ENCODE measurements around the gene TMEM266.
A peak's percentile ranks its signal among the peaks of the same experiment; 100 is the strongest.

Gene TMEM266

GRCh38 chr15:76098685-76099084, 38.9 kb downstream of the TMEM266 start:
- H3K9me3 ChIP-seq, result peaks cover 8% of the 10 kb centered on the region; the same call in 1 of the 2 replicates
- H3K4me2 ChIP-seq, result no peak overlapping the region
- no peak overlapping the region for H3K27ac ChIP-seq

GRCh38 chr15:76099388-76099787, 39.6 kb downstream of the TMEM266 start:
- Histone ChIP-seq H3K27me3 (no peaks in the 10 kb centered on the region), H3K27ac (no peak overlapping the region), H3K9me3 (peaks cover 8% of the 10 kb centered on the region; the same call in 1 of the 2 replicates), H3K9ac (no peak overlapping the region), H3K4me3 (no peak overlapping the region), H4K20me1 (no peaks in the 10 kb centered on the region), H3K4me2 (no peak overlapping the region), H3K4me1 (no peaks in the 10 kb centered on the region), H3K36me3 (no peaks in the 10 kb centered on the region)
- TF ChIP-seq Cebpa-rat (IDR thresholded peaks at IDR 0.05), result no peak

More at GRCh38 chr15:76098685-76099084, 38.9 kb downstream of the TMEM266 start:
- TF ChIP-seq Cebpa-rat (IDR thresholded peaks at IDR 0.05), result no peak
- Histone ChIP-seq H3K4me1 (no peaks in the 10 kb centered on the region), H4K20me1 (no peaks in the 10 kb centered on the region), H3K4me3 (no peak overlapping the region), H3K9ac (no peak overlapping the region), H3K27me3 (no peaks in the 10 kb centered on the region), H3K36me3 (no peaks in the 10 kb centered on the region)

GRCh38 chr15:76100361-76100760, 40.6 kb downstream of the TMEM266 start:
- Histone ChIP-seq H3K4me1 (no peaks in the 10 kb centered on the region), H3K4me3 (no peak overlapping the region), H3K4me2 (no peak overlapping the region), H3K9ac (no peak overlapping the region), H3K27ac (no peak overlapping the region), H4K20me1 (no peaks in the 10 kb centered on the region), H3K36me3 (no peaks in the 10 kb centered on the region), H3K9me3 (0 out of 2 replicates have a peak, but pooled peaks cover 8% of the 10 kb centered on the region), H3K27me3 (no peaks in the 10 kb centered on the region)
- TF ChIP-seq Cebpa-rat (IDR thresholded peaks at IDR 0.05), result no peak

GRCh38 chr15:76101655-76102054, 41.9 kb downstream of the TMEM266 start:
- no peak overlapping the region for H3K9ac ChIP-seq
- H3K4me1 ChIP-seq, result no peaks in the 10 kb centered on the region
- H3K36me3 ChIP-seq, result no peaks in the 10 kb centered on the region
- no peaks in the 10 kb centered on the region for H3K27me3 ChIP-seq
- no peak overlapping the region for H3K27ac ChIP-seq
- no peak overlapping the region for H3K4me3 ChIP-seq
- 0 out of 2 replicates have a peak, but pooled peaks cover 8% of the 10 kb centered on the region for H3K9me3 ChIP-seq
- H3K4me2 ChIP-seq, result no peak overlapping the region
- H4K20me1 ChIP-seq, result no peaks in the 10 kb centered on the region
- no peak for TF ChIP-seq Cebpa-rat (IDR thresholded peaks at IDR 0.05)

- Histone ChIP-seq H3K4me3 (no peak overlapping the region), H3K4me2 (no peak overlapping the region), H3K9ac (no peak overlapping the region), H3K4me1 (no peaks in the 10 kb centered on the region), H3K9me3 (no peaks in the 10 kb centered on the region), H4K20me1 (no peaks in the 10 kb centered on the region), H3K27ac (no peak overlapping the region), H3K27me3 (no peaks in the 10 kb centered on the region), H3K36me3 (no peaks in the 10 kb centered on the region)
- TF ChIP-seq Cebpa-rat (IDR thresholded peaks at IDR 0.05), result no peak
These were observed 45.6 kb downstream of the TMEM266 start for GRCh38 chr15:76105391-76105790.

GRCh38 chr15:76105911-76106310, 46.1 kb downstream of the TMEM266 start:
- no peak for TF ChIP-seq Cebpa-rat (IDR thresholded peaks at IDR 0.05)
- H3K27me3 ChIP-seq, result no peaks in the 10 kb centered on the region
- no peaks in the 10 kb centered on the region for H3K9me3 ChIP-seq
- H4K20me1 ChIP-seq, result no peaks in the 10 kb centered on the region
- H3K9ac ChIP-seq, result no peak overlapping the region
- no peak overlapping the region for H3K27ac ChIP-seq
- H3K4me3 ChIP-seq, result no peak overlapping the region
- H3K4me2 ChIP-seq, result no peak overlapping the region
- no peaks in the 10 kb centered on the region for H3K36me3 ChIP-seq
- H3K4me1 ChIP-seq, result no peaks in the 10 kb centered on the region

- no peak overlapping the region for H3K9ac ChIP-seq
- H3K4me1 ChIP-seq, result no peaks in the 10 kb centered on the region
- no peak for TF ChIP-seq Cebpa-rat (IDR thresholded peaks at IDR 0.05)
- H4K20me1 ChIP-seq, result no peaks in the 10 kb centered on the region
- no peak overlapping the region for H3K4me3 ChIP-seq
- H3K9me3 ChIP-seq, result no peaks in the 10 kb centered on the region
- no peak overlapping the region for H3K27ac ChIP-seq
- no peaks in the 10 kb centered on the region for H3K36me3 ChIP-seq
- no peak overlapping the region for H3K4me2 ChIP-seq
- no peaks in the 10 kb centered on the region for H3K27me3 ChIP-seq
These were observed 47.4 kb downstream of the TMEM266 start for GRCh38 chr15:76107169-76107568.

- TF ChIP-seq Cebpa-rat (IDR thresholded peaks at IDR 0.05), result no peak
- H3K9ac ChIP-seq, result no peak overlapping the region
These were observed 48.4 kb downstream of the TMEM266 start for GRCh38 chr15:76108021-76108723.

GRCh38 chr15:76109046-76109445, 49.3 kb downstream of the TMEM266 start:
- Histone ChIP-seq H4K20me1 (no peaks in the 10 kb centered on the region), H3K9ac (no peak overlapping the region), H3K27me3 (no peaks in the 10 kb centered on the region), H3K4me1 (no peaks in the 10 kb centered on the region), H3K4me3 (no peak overlapping the region), H3K9me3 (no peaks in the 10 kb centered on the region), H3K4me2 (no peak overlapping the region), H3K36me3 (no peaks in the 10 kb centered on the region), H3K27ac (no peak overlapping the region)
- TF ChIP-seq Cebpa-rat (IDR thresholded peaks at IDR 0.05), result no peak

More at GRCh38 chr15:76108021-76108723, 48.4 kb downstream of the TMEM266 start:
- Histone ChIP-seq H3K27ac (no peak overlapping the region), H3K27me3 (no peaks in the 10 kb centered on the region), H4K20me1 (no peaks in the 10 kb centered on the region), H3K4me1 (no peaks in the 10 kb centered on the region), H3K4me2 (no peak overlapping the region), H3K4me3 (no peak overlapping the region), H3K36me3 (no peaks in the 10 kb centered on the region), H3K9me3 (no peaks in the 10 kb centered on the region)

GRCh38 chr15:76114561-76114960, 54.8 kb downstream of the TMEM266 start:
- no peaks in the 10 kb centered on the region for H3K4me1 ChIP-seq
- no peak overlapping the region for H3K4me3 ChIP-seq
- no peak overlapping the region for H3K27ac ChIP-seq
- H4K20me1 ChIP-seq, result no peaks in the 10 kb centered on the region
- H3K27me3 ChIP-seq, result no peaks in the 10 kb centered on the region
- no peak overlapping the region for H3K9ac ChIP-seq
- H3K9me3 ChIP-seq, result no peaks in the 10 kb centered on the region
- H3K36me3 ChIP-seq, result no peaks in the 10 kb centered on the region
- peak; percentile 17; the same call in 1 of the 2 replicates for TF ChIP-seq Cebpa-rat (IDR thresholded peaks at IDR 0.05)
- no peak overlapping the region for H3K4me2 ChIP-seq

Data from BLaER1 (cell line).